ENCODE data around the gene SPOCK3.

Gene SPOCK3

GRCh38 chr4:167171928-167172327 is 62.4 kb downstream of the SPOCK3 start:
- DNase-seq = no peak

- DNase-seq = no peak
These were observed 65.7 kb downstream of the SPOCK3 start for GRCh38 chr4:167168611-167169010.

- no peak for DNase-seq
These were observed 83.7 kb downstream of the SPOCK3 start for GRCh38 chr4:167150587-167150986.

- no peak for DNase-seq
These were observed 89.7 kb downstream of the SPOCK3 start for GRCh38 chr4:167144605-167145004.

- no peak for DNase-seq
These were observed 91.3 kb downstream of the SPOCK3 start for GRCh38 chr4:167143018-167143417.

- no peak for DNase-seq
These were observed 98.0 kb downstream of the SPOCK3 start for GRCh38 chr4:167136270-167136669.

- no peak for DNase-seq
These were observed 105.1 kb downstream of the SPOCK3 start for GRCh38 chr4:167129146-167129545.

GRCh38 chr4:167119392-167119791 is 114.9 kb downstream of the SPOCK3 start:
- no peak for DNase-seq

GRCh38 chr4:167117273-167117672 is 117.0 kb downstream of the SPOCK3 start:
- no peak for DNase-seq

GRCh38 chr4:167114416-167114971 is 119.8 kb downstream of the SPOCK3 start:
- DNase-seq = no peak

GRCh38 chr4:167111622-167112021 is 122.7 kb downstream of the SPOCK3 start:
- DNase-seq = no peak

GRCh38 chr4:167111092-167111491 is 123.2 kb downstream of the SPOCK3 start:
- no peak for DNase-seq

GRCh38 chr4:167109859-167110258 is 124.4 kb downstream of the SPOCK3 start:
- no peak for DNase-seq

GRCh38 chr4:167105857-167106256 is 128.4 kb downstream of the SPOCK3 start:
- no peak for DNase-seq

GRCh38 chr4:167102475-167102874 is 131.8 kb downstream of the SPOCK3 start:
- no peak for DNase-seq

- no peak for DNase-seq
These were observed 133.3 kb downstream of the SPOCK3 start for GRCh38 chr4:167101035-167101434.

- DNase-seq = peak; percentile 90
These were observed 134.2 kb downstream of the SPOCK3 start for GRCh38 chr4:167100120-167100519.

- DNase-seq = no peak
These were observed 146.2 kb downstream of the SPOCK3 start for GRCh38 chr4:167088115-167088514.

- no peak for DNase-seq
These were observed 150.0 kb downstream of the SPOCK3 start for GRCh38 chr4:167084321-167084720.

GRCh38 chr4:167079762-167080161 is 154.5 kb downstream of the SPOCK3 start:
- DNase-seq = no peak

- no peak for DNase-seq
These were observed 181.6 kb downstream of the SPOCK3 start for GRCh38 chr4:167052631-167053091.

GRCh38 chr4:167049257-167049656 is 185.0 kb downstream of the SPOCK3 start:
- no peak for DNase-seq

- no peak for DNase-seq
These were observed 192.8 kb downstream of the SPOCK3 start for GRCh38 chr4:167041524-167041923.

- no peak for DNase-seq
These were observed 198.9 kb downstream of the SPOCK3 start for GRCh38 chr4:167035390-167035789.

- no peak for DNase-seq
These were observed 199.3 kb downstream of the SPOCK3 start for GRCh38 chr4:167034983-167035382.

GRCh38 chr4:167032871-167033270 is 201.4 kb downstream of the SPOCK3 start:
- no peak for DNase-seq
